ENCODE data around the gene NCOA3.
"Not testable (repeated sequence)": the region's sequence is repeated elsewhere in the genome, so short reads cannot be mapped to it uniquely, and the experiment has no call there.

NCOA3 gene

DNA sequence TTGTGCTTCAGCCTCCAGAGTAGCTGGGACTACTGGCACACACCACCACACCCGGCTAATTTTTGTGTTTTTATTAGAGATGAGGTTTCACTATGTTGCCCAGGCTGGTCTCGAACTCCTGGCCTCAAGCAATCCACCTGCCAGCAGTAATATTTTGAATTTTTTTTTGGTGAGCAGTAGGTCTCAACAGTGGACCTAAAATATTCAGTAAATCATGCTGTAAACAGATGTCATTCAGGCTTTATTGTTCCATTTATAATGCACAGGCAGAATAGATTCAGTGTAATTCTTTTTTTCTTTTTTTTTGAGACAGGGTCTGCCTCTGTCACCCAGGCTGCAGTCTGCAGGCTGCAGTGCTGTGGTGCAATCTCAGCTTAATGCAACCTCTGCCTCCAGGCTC, 69.7 kb downstream of the NCOA3 start:
- no peak for DNase-seq

DNA sequence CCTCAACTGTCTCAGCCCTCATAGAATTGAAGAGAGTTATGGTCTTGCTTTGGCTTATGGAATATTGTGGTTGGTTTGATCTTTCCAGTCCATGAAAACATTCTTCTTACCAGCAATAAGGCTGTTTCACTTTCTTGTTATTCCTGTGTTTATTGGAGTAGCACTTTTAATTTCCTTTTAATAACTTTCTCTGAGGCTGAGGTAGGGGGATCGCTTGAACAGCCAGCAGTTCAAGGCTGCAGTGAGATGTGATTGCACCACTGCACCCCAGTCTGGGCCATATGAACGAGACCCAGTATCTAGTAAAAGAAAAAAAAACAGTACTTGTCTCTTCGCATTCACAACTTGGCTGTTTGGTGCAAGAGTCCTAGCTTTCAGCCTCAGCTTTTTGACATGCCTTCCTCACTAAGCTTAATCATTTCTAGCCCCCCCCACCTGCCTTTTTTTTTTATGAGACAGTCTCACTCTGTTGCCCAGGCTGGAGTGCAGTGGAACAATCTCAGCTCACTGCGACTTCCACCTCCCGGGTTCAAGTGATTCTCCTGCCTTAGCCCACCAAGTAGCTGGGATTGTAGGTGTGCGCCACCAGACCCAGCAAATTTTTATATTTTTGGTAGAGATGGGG, 70.5 kb downstream of the NCOA3 start:
- DNase-seq = no peak

DNA sequence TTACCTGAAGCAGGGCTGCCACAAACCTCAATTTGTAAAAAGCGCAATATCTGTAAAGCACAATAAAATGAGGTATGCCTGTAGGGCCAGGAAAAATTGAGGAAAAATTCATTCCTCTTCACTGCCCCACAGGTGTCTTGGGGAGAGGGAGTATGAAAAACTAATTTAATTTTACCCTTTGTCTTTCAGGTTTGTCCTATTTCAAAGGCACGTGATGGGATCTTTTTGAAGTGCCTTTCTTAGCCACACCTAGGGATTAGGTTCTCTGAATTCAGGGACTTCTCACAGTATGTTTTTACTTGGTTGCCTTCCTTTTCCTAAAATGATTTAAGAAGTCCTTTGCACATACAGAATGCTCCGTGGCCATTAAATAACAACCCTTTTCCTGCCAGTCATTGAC, 71.9 kb downstream of the NCOA3 start:
- DNase-seq = no peak

DNA sequence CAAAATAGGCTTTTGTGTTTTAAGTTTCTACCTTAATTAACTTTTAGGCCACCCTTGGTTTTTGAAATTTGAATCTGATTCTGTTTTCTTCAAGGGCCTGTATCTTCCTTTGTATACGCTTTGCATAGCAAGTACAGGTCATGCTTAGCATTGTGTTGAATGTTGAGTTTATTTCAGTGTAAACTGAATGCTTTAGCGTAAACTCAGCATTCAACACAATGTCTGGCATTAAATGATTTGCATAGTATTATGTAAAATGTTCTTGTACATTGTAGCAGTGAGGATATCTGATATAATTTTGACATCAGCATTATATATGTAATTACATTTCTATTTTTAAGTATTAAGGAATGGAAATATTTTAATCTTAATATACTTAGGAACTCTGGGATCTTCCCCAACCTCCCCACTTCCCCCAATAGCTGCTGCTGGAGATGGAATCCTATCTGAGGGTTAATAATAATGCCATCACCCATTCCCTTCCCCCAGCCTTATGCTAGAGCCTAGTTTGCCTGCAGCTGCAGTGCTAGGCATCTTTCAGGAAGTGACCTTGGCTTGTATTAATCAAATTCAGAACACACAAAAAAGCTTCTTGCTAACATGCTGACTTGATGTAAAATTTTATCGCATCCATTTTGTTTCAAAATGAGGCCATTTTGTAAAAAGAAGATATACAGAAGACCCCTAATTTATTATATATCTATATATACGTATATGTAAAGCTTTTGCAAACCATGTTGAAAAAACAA, 73.1 kb downstream of the NCOA3 start:
- no peak for DNase-seq

DNA sequence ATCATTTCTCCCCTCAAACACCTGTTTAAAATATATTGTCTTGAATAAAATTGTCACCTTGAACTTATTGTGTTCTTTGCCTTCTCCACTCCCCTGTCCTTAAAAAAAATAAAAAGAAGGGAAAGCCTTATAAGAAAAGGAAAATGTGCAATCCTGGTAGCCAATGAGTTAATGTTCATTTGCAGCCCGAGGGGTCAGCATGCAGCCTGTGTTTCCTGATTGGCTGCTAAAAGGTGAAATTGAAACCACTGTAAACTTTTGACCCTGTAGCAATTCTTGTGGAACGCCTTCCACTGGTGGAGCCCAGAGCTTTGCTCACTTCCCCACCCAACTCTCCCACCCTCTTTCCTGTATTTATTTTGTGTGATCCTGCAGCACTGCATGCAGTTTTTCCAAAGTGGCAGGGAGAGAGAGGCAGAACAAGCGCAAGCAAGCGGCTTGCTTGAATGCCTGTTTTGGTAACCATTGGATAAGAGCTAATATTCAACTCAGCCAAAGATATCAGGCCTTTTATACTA, 74.9 kb downstream of the NCOA3 start:
- DNase-seq = no peak

DNA sequence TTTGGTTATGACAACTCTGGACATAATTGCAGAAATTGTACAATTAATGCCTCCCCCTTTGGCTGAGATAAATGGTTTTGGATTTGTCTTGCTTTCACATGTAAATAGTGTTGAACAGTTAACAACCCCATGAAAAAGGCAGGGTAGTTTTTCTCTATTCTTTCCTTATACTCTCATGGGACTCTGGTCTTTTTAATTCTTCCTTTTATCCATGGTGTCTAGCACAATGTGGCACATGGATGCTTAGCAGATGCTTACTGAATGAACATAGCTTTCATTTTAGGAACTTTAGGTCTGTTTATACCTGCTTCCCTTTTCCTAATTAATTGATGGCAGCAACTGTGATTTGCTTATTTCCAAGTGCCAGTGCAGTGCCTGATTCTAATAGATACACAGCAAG, 75.6 kb downstream of the NCOA3 start:
- no peak for DNase-seq

DNA sequence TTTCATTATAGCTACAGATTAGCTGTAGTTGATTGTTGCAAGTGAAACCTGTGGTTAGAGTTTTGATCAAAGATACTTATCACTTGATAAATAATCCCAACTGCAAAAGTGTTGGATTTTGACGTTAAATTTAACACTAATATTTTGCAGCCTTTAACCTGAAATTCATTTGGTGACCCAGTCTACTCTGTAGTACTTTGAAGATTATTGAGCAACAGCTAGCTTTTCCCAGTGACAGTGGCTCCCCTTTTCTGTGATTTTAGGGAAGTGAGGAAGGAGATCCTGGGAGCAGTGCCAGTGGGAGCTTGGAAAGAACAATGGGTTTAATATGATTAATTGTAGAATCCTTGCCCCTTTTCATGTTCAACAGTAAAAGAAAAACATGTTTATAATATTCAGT, 76.9 kb downstream of the NCOA3 start:
- no peak for DNase-seq

DNA sequence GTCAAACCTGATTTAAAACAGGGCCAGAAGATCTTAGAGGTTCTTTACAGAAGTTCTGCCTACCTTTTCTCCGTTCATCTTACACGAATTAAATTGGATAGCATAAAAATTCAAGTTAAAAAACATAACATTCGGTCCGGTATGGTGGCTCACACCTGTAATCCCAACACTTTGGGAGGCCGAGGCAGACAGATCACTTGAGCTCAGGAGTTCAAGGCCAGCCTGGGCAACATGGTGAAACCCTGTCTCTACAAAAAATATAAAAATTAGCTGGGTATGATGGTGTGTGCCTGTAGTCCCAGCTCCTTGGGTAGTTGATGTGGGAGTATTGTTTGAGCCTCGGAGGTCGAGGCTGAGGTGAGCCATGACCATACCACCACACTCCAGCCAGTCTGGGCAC, 79.0 kb downstream of the NCOA3 start:
- DNase-seq = not testable (repeated sequence)

DNA sequence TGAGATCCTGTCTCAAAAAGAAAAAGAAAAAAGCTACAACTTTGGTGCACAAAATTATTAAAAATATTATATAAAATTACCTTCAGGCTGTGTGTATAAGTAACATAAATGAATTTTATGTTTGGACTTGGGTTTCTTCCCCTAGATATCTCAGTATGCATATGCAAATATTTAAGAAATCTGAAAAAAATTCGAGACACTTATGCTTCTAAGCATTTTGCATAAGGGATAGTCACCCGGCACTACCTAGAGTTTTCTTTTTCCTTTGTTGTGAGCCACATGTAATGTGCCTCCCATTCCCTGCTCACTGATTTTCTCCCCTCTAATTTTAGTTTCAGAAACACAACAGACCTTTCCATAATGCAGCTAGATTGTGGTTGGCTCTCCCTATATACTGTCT, 79.4 kb downstream of the NCOA3 start:
- DNase-seq = no peak

DNA sequence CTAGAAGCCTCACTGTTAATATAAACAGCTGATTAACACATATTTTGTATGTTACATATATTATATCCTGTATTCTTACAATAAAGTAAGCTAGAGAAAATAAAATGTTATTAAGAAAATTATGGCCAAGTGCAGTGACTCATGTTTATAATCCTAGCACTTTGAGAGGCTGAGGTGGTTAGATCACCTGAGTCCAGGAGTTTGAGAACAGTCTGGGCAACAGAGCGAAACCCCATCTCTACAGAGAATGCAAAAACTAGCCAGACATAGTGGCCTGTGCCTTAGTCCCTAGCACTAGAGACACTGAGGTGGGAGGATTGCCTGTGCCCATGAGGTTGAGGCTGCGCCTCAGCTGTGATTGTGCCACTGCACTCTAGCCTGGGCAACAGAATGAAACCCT, 81.9 kb downstream of the NCOA3 start:
- no peak for DNase-seq

DNA sequence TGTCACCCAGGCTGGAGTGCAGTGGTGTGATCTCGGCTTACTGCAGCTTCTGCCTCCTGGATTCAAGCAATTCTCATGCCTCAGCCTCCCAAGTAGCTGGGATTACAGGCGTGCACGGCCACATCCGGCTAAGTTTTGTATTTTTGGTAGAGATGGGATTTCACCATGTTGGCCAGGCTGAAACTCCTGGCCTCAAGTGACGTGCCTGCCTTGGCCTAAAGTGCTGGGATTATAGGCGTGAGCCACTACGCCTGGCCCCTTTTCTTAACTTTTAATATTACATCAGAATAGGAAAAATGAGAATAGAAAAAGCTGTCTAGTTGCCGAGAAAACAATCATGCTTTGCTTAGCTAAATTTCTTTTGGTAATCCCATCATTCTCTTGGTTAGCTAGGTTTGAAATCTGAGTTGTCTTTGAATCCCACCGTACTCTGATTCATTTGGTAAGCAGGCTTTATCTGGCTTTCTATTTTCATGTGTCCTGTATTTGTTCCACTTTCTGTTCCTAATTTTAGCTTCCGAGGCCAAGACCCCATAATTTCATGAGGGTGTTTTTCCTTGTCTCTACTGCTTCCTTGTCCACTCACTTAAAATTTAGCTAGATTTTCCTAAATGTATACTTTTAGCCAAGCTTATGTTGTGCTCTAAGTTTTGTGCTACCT, 83.5 kb downstream of the NCOA3 start:
- no peak for DNase-seq

DNA sequence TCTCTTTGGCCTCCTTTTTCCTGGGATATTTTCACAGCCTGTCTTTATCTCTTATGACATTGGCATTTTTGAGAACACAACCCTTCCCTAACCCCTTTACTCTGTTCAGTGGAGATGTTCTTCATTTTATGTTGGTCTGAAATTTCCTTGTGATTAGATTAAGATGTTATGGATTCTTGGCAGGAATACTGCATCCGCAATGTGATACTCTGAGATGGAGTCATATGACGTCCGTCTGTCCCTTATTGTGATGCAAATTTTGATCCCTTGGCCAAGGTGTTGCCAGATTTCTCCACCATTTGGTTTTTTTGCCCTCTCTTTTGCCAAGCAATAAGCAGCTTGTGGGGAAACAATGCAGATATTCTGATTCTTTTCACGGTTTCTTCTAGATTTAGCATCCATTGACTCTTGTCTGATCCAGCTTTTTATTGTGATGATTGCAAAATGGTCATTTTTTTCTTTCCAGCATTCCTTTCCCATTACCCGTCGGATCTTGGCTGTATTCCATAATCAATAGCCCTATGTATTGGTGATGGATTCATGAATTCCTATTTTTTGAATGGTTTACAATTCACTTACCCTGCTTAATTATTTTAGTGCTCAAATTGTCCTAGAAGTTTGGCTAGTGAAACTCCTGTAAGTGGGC, 85.1 kb downstream of the NCOA3 start:
- DNase-seq = no peak

DNA sequence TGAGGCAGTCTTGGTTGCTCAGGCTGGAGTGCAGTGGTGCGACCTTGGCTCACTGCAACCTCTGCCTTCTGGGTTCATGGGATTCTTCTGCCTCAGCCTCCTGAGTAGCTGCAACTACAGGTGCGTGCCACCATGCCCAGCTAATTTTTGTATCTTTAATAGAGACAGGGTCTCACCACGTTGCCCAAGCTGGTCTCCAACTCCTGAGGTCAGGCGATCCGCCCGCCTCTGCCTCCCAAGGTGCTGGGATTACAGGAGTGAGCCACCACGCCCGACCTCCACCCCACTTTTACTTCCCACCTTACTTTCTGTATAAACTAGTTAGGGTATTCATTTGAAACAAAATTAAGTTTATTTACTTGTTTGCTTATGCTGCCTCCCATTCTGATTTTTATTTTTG, 86.5 kb downstream of the NCOA3 start:
- DNase-seq = no peak

DNA sequence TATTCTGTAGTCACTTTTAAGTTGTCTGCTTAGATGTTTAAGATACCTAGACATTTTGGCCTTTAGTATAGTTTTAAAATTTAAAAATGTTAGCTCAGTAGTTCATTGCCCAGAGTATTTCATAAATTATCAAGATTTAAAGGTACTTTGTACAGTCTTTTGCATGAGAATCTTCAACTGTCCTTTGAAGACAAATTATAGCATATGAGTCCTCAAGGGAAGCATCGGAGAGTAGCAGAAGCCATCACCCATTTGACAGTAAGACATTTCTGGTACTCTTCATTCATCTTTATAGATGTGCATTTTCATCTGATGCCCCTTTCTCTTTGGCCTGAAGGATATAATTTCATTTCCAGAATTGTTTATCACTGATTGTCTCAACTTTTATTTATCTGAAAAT, 89.5 kb downstream of the NCOA3 start:
- DNase-seq = no peak

DNA sequence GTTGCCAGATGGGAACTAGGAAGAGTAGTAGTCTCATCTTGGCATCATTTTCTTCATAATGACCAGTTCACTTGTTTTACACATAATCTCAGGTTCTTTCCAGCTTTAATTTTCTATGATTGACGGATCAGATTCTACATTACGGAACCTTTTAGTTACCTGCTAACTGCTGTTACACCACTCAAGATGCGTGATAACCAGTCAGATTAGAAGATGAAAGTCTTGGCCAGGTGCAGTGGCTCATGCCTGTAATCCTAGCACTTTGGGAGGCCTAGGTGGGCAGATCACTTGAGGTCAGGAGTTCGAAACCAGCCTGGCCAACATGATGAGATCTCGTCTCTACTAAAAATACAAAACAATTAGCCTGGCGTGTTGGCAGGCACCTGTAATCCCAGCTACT, 92.5 kb downstream of the NCOA3 start:
- no peak for DNase-seq

DNA sequence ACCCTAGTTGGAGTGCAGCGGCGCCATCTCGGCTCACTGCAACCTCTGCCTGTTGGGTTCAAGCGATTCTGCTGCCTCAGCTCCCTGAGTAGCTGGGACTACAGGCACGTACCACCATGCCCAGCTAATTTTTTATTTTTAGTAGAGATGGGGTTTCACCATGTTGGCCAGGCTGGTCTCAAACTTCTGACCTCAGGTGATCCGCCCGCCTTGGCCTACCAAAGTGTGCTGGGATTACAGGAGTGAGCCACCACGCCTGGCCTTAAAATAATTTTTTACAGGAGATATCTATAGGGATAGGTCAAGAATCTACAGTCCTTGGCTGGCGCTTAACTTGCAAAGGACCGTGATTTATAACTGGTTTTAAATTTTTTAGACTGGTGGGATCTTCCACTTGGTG, 93.5 kb downstream of the NCOA3 start:
- not testable (repeated sequence) for DNase-seq

DNA sequence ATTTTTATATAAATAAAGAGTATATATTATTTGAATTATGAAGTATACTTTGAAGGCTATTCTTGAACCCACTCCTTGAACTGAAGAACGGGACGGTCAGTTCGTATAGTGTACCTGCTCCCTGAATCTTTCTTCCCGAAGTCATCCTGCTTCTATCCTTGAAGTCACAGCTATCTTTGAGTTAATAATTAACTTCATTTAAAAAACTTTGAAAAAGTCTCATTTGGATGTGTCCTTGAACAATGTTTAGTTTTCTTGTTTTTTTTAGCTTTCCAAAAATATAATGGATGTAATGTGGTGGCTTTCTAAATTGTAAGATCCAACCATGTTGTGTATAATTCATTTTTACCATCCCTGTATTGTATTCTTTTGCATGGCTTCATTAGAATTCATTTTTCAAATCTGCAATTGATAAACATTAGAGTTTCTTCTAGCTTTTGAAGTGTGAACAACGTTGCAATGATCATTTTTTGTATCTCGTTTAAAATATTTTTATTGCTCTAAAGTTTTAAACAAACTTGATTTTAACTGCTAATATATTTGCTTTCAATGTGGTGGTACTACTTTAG, 94.4 kb downstream of the NCOA3 start:
- DNase-seq = no peak

DNA sequence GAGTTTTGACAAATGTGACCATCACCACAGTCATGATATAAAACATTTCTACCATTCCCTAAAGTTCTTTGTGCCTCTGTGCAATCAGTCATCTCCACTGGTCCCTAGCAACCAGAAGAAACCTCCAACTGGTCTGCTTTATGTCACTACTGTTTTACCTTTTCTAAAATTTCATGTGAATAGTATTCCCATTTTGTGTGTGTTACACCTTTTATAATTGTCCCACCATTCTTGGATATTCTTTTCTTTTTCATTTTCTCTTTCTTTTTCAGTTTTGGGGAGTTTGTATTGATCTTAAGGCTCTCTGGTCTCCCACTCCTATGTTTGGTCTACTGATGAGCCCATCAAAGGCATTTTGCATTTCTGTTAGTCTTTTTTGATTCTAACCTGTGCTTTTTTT, 95.4 kb downstream of the NCOA3 start:
- DNase-seq = no peak

DNA sequence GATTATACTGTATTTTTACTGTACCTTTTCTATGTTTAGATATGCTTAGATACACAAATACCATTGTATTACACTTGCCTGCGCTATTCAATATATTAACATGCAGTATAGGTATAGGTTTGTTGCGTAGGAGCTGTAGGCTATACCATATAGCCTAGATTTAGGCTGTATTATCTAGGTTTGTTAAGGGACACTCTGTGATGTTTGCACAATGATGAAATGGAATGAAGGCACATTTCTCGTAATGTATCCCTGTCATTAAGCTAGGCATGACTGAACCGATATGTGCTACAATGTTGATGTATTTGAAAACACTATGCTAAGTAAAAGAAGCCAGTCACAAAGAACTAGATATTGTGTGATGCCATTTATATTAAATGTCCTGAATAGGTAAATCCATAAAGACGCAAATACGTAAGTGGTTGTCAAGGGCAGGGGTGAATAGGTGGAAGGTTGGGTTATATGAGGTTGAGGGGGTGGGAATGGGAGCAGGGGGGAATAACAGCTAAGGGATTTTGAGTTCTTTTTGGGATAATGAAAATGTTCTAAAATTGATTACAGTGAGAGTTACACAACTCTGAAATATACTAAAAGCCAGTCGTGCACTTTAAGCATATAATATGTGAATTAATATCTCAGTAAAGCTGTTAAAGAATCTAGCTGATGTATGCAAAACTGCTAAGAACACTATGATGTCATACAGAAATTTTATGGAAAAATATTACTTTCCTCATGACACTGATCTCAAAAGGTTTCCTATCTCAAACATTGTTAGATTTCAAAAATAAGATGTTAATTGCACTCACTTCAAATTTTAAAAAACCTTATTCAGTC, 97.4 kb downstream of the NCOA3 start:
- no peak for DNase-seq

DNA sequence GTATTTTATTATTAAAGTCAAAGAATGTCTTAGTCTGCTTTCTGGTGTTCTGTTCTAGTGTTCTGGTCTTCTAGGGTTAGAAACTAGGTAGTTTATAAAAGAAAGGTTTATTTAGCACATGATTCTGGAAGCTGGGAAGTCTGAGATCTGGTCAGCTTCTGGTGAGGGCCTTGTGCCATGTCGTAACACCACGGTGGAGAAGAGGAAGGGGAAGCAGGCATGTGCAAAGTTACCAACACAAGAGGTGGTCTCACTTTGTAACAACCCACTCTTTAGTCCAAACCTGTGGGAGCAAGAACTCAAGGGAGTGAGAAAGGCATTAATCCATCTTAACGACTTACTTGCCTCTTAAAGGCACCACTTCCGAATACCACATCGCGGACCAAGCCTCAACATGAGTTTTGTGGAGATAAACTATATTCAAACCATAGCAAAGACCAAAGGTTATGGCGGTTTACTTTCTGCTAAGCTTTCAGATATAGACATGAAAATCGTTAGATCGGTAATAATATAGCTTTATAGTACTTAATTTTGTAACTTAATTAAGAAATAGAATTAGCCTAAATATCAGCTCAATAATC, 99.4 kb downstream of the NCOA3 start:
- no peak for DNase-seq

DNA sequence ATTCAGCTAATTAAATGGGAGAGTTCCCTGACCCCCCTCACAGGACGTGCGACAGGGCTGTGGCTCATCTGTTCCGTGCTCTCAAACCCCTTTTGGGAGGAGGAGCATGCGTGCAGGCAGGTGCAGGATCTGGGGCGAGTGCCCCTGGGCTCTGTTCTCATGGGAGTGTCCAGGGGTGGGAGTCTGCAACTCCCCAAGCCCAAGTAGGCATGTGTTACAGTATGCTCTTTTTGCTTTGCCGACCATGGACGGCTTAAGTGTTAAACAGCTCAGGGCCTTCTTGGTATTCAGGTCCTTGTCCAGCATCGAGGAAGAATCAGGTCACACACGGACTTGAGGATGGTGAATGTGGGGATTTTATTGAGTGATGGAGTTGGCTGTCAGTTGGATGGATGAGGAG, 101.6 kb downstream of the NCOA3 start:
- DNase-seq = no peak
